RWPE2 (cell line): ENCODE measurements around the gene TRIM72.

Experiments
- ATAC-seq: fragments of 200-7000 bp; cut with Tn5 transposase; 3 replicates; pipeline ENCODE4 v1.9.1; 2021; ENCODE audit warnings: low read depth
- DNase-seq: peaks from one replicate; pipeline ENCODE4 v3.0.0-alpha.2; 2020; ENCODE audit warnings: low spot score
- H3K27ac ChIP-seq: fragments of 450-650 bp; 2 replicates; pipeline ENCODE4 v1.5.1; 2017; ENCODE audit warnings: mild to moderate bottlenecking; ENCODE audit not compliant: poor library complexity, severe bottlenecking
- H3K27me3 ChIP-seq: fragments of 250-450 bp; sonication (Bioruptor Pico); 2 replicates; pipeline ENCODE4 v1.5.1; 2021; ENCODE audit warnings: mild to moderate bottlenecking, moderate library complexity; ENCODE audit not compliant: insufficient read depth, poor library complexity, severe bottlenecking
- H3K36me3 ChIP-seq: fragments of 250-450 bp; sonication (Bioruptor Pico); 2 replicates; pipeline ENCODE4 v1.5.1; 2020; ENCODE audit warnings: low read depth, mild to moderate bottlenecking, moderate library complexity
- H3K4me1 ChIP-seq: fragments of 250-450 bp; sonication (Bioruptor Pico); 2 replicates; pipeline ENCODE4 v1.5.1; 2021; ENCODE audit warnings: mild to moderate bottlenecking, moderate library complexity; ENCODE audit not compliant: insufficient read depth, poor library complexity, severe bottlenecking
- H3K4me3 ChIP-seq: fragments of 250-450 bp; sonication (Bioruptor Pico); 2 replicates; pipeline ENCODE4 v1.5.1; 2021; ENCODE audit warnings: mild to moderate bottlenecking, moderate library complexity; ENCODE audit not compliant: severe bottlenecking
- H3K9me3 ChIP-seq: fragments of 250-450 bp; sonication (Bioruptor Pico); 2 replicates; pipeline ENCODE4 v1.5.1; 2021; ENCODE audit warnings: mild to moderate bottlenecking, moderate library complexity; ENCODE audit not compliant: severe bottlenecking
- TF ChIP-seq, protein P1 (sequence below): fragments of 450-650 bp; IDR thresholded peaks from one replicate; pipeline ENCODE4 v1.5.1; 2017; ENCODE audit warnings: mild to moderate bottlenecking, moderate library complexity; ENCODE audit not compliant: poor library complexity, severe bottlenecking

TRIM72 gene

DNA sequence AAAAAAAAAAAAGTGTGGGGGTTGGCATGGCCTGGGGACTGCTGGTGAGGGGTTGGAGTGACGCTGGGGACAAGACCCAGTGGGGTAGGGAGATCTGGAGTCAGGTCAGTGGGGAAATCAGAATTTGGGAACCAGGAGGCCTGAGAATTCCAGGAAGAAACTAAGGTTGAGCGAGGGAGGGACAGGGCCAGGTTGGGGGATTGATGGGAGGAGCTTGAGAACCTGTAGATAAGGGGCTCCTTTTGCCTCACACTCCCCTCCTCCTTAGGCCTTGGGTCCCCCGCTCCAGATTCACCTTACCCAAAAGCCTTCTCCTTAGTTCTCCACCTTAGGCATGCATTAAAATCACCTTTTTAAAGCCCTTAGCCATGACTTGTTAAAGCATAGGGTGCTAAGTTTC is 11.3 kb downstream of the TRIM72 start:
- H3K27ac ChIP-seq, result no peak overlapping the region
- no peaks in the 10 kb centered on the region for H3K4me1 ChIP-seq
- H3K9me3 ChIP-seq, result no peaks in the 10 kb centered on the region
- TF ChIP-seq, protein P1, sequence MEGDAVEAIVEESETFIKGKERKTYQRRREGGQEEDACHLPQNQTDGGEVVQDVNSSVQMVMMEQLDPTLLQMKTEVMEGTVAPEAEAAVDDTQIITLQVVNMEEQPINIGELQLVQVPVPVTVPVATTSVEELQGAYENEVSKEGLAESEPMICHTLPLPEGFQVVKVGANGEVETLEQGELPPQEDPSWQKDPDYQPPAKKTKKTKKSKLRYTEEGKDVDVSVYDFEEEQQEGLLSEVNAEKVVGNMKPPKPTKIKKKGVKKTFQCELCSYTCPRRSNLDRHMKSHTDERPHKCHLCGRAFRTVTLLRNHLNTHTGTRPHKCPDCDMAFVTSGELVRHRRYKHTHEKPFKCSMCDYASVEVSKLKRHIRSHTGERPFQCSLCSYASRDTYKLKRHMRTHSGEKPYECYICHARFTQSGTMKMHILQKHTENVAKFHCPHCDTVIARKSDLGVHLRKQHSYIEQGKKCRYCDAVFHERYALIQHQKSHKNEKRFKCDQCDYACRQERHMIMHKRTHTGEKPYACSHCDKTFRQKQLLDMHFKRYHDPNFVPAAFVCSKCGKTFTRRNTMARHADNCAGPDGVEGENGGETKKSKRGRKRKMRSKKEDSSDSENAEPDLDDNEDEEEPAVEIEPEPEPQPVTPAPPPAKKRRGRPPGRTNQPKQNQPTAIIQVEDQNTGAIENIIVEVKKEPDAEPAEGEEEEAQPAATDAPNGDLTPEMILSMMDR, result no peak
- ATAC-seq (no peak), DNase-seq (no peak)
- H3K4me3 ChIP-seq, result no peak overlapping the region
- no peaks in the 10 kb centered on the region for H3K27me3 ChIP-seq
- no peaks in the 10 kb centered on the region for H3K36me3 ChIP-seq

DNA sequence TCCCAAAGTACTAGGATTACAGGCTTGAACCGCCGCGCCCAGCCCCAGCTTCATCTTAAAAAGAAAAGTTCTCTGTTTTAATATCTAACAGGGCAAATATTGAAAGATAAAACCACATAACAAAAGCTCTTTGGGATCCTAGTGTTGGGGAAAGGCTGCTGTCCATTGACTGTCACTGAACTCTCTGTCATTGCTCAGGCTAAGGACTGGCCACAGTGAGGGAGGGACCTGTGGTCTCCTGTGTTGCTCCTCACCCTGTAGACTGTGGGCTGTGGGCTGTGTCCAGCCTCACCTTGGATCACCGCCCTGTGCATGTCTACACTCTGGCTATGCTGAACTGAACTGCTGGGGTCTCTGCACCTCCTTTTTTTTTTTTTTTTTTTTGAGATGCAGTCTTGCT is 14.3 kb downstream of the TRIM72 start:
- DNase-seq (no peak), ATAC-seq (no peak)
- Histone ChIP-seq H3K4me3 (no peak overlapping the region), H3K9me3 (no peaks in the 10 kb centered on the region), H3K36me3 (no peaks in the 10 kb centered on the region), H3K27me3 (no peaks in the 10 kb centered on the region), H3K27ac (no peak overlapping the region), H3K4me1 (no peaks in the 10 kb centered on the region)
- TF ChIP-seq, protein P1, result no peak

GRCh38 chr16:31229501-31229900 is 15.6 kb downstream of the TRIM72 start:
- ATAC-seq (no peak), DNase-seq (no peak)
- TF ChIP-seq, protein P1, result no peak
- Histone ChIP-seq H3K9me3 (no peaks in the 10 kb centered on the region), H3K4me3 (no peak overlapping the region), H3K4me1 (no peaks in the 10 kb centered on the region), H3K36me3 (no peaks in the 10 kb centered on the region), H3K27ac (no peak overlapping the region), H3K27me3 (no peaks in the 10 kb centered on the region)

DNA sequence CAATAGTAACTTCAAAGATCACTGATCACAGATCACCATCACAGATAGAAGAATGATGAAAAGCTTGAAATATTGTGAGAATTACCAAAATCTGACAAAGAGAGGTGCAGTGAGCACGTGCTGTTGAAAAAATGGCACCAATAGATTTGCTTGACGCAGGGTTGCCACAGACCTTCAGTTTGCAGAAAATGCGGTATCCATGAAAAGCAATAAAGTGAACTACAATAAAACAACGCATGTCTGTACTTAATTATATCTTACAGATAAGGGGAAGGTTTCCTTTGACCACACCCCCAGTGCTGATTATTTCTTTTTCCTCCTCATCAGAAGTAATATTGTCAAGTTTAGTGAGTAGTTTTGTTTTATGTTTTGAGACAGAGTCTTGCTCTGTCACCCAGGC is 24.1 kb downstream of the TRIM72 start:
- ATAC-seq (no peak), DNase-seq (no peak)
- TF ChIP-seq, protein P1, result no peak
- H3K4me1 ChIP-seq, result no peaks in the 10 kb centered on the region
- H3K4me3 ChIP-seq, result no peak overlapping the region
- H3K27me3 ChIP-seq, result no peaks in the 10 kb centered on the region
- H3K27ac ChIP-seq, result no peak overlapping the region
- H3K36me3 ChIP-seq, result no peaks in the 10 kb centered on the region
- peaks cover 2% of the 10 kb centered on the region for H3K9me3 ChIP-seq

GRCh38 chr16:31242206-31242605 is 28.3 kb downstream of the TRIM72 start:
- no peak overlapping the region for H3K4me3 ChIP-seq
- TF ChIP-seq, protein P1, result no peak
- H3K27me3 ChIP-seq, result no peaks in the 10 kb centered on the region
- H3K9me3 ChIP-seq, result no peaks in the 10 kb centered on the region
- H3K36me3 ChIP-seq, result no peaks in the 10 kb centered on the region
- peak; percentile 51; the same call in 2 of the 3 replicates for ATAC-seq
- no peak for DNase-seq
- H3K27ac ChIP-seq, result no peak overlapping the region
- H3K4me1 ChIP-seq, result no peaks in the 10 kb centered on the region
